Nucleus accumbens (tissue), 56 donors: ENCODE results near the gene CAMK2N1.

Experiments
- DNase-seq, 56 donors: peaks; one replicate each; lab custom pipeline; 2025; lab: John Stamatoyannopoulos, UW

Gene CAMK2N1

GRCh38 chr1:20449735-20450311, 36.2 kb downstream of the CAMK2N1 start:
- DNase-seq = no peak

- peak in 48 of 56 donors; percentile 19 to 83 (median 52) for DNase-seq
These were observed 37.3 kb downstream of the CAMK2N1 start for GRCh38 chr1:20448671-20449071.

- no peak for DNase-seq
These were observed 38.2 kb downstream of the CAMK2N1 start for GRCh38 chr1:20447794-20448193.

- peak in 1 of 56 donors; percentile 51 for DNase-seq
These were observed 39.2 kb downstream of the CAMK2N1 start for GRCh38 chr1:20446796-20447195.

- DNase-seq = no peak
These were observed 40.1 kb downstream of the CAMK2N1 start for GRCh38 chr1:20445956-20446355.

GRCh38 chr1:20443703-20444586, 42.1 kb downstream of the CAMK2N1 start:
- no peak for DNase-seq

GRCh38 chr1:20442920-20443625, 42.9 kb downstream of the CAMK2N1 start:
- DNase-seq = peak in 14 of 56 donors; percentile 6 to 50 (median 33)

GRCh38 chr1:20440785-20441200, 45.2 kb downstream of the CAMK2N1 start:
- DNase-seq = peak in 49 of 56 donors; percentile 12 to 83 (median 51)

GRCh38 chr1:20439282-20439681, 46.7 kb downstream of the CAMK2N1 start:
- no peak for DNase-seq

GRCh38 chr1:20437640-20438039, 48.4 kb downstream of the CAMK2N1 start:
- DNase-seq = no peak

GRCh38 chr1:20432891-20433290, 53.1 kb downstream of the CAMK2N1 start:
- DNase-seq = no peak
